HL-60/S4 treated with phorbol 12-myristate 13-acetate at 8.2 ng/mL for 4 days and 3 days (cell line): Measurements from ENCODE around the gene DCAF5.

ENCODE experiments used
- in situ Hi-C: fragments of 300-500 bp; cut with MboI; formaldehyde crosslinking; loops from 2 replicates; pipeline ENCODE4 v1.15.0; 2022; ENCODE audit warnings: low sequenced_read_pairs

The DCAF5 gene

GRCh38 chr14:69142101-69142500 is 10.8 kb downstream of the DCAF5 start:
- in situ Hi-C loops: no loop called here

GRCh38 chr14:69141550-69141949 is 11.4 kb downstream of the DCAF5 start:
- in situ Hi-C loops: no loop called here

GRCh38 chr14:69139743-69140142 is 13.2 kb downstream of the DCAF5 start:
- in situ Hi-C loops: no loop called here

GRCh38 chr14:69137843-69138535 is 14.9 kb downstream of the DCAF5 start:
- in situ Hi-C loops: no loop called here

GRCh38 chr14:69137416-69137815 is 15.5 kb downstream of the DCAF5 start:
- in situ Hi-C loops: no loop called here

- in situ Hi-C loops: no loop called here
Observed at GRCh38 chr14:69135133-69135532, 17.8 kb downstream of the DCAF5 start.

GRCh38 chr14:69133206-69134125 is 19.5 kb downstream of the DCAF5 start:
- in situ Hi-C loops: no loop called here

- in situ Hi-C loops: no loop called here
Observed at GRCh38 chr14:69132513-69133181, 20.3 kb downstream of the DCAF5 start.

GRCh38 chr14:69131176-69131575 is 21.7 kb downstream of the DCAF5 start:
- in situ Hi-C loops: no loop called here

GRCh38 chr14:69129264-69129880 is 23.5 kb downstream of the DCAF5 start:
- in situ Hi-C loops: no loop called here

GRCh38 chr14:69118305-69118704 is 34.6 kb downstream of the DCAF5 start:
- in situ Hi-C loops: no loop called here

- in situ Hi-C loops: no loop called here
Observed at GRCh38 chr14:69117020-69117767, 35.7 kb downstream of the DCAF5 start.

- in situ Hi-C loops: no loop called here
Observed at GRCh38 chr14:69115407-69116185, 37.3 kb downstream of the DCAF5 start.

- in situ Hi-C loops: no loop called here
Observed at GRCh38 chr14:69114763-69115162, 38.2 kb downstream of the DCAF5 start.

- in situ Hi-C loops: no loop called here
Observed at GRCh38 chr14:69108358-69108757, 44.6 kb downstream of the DCAF5 start.

- in situ Hi-C loops: no loop called here
Observed at GRCh38 chr14:69107407-69108003, 45.4 kb downstream of the DCAF5 start.

- in situ Hi-C loops: no loop called here
Observed at GRCh38 chr14:69106451-69106850, 46.5 kb downstream of the DCAF5 start.

- in situ Hi-C loops: no loop called here
Observed at GRCh38 chr14:69105326-69105725, 47.6 kb downstream of the DCAF5 start.

- in situ Hi-C loops: no loop called here
Observed at GRCh38 chr14:69101331-69101826, 51.5 kb downstream of the DCAF5 start.
